K562 (cell line): ENCODE measurements around the gene MRFAP1. TPM values are rescaled to one million over a fixed set of nuclear protein-coding genes. Genes with fewer than 3 reads are reported as not detected.
A peak's percentile ranks its signal among the peaks of the same experiment; 100 is the strongest.

Experiments used
- ATAC-seq: fragments of 200-7000 bp; cut with Tn5 transposase; 3 replicates; pipeline ENCODE4 v1.9.1; 2020; ENCODE audit warnings: moderate library complexity
- BruUV-seq: library from RNA; stranded (reverse); fragments of 400-500 nt; replicated peaks from 2 replicates; lab custom pipeline; 2021; lab: Mats Ljungman, UMichigan
- CTCF ChIA-PET: fragments of 300-600 bp; formaldehyde crosslinking; extraction: SDS; loops from one replicate; lab custom pipeline; 2021; ENCODE audit warnings: low intra/inter-chr PET ratio; lab: Yijun Ruan, JAX
- POLR2A ChIA-PET: fragments of 300-600, 350-650 bp; sonication (Branson Sonifier 250); formaldehyde crosslinking; extraction: SDS; loops from one replicate; lab custom pipeline; 2021; ENCODE audit warnings: antibody characterized with exemption, inconsistent platforms; lab: Yijun Ruan, JAX
- DNase-seq, 4 experiments: peaks; one replicate each; pipeline versions ENCODE4 v3.0.0 to v3.0.0-alpha.2; 2011 to 2018; ENCODE audit warnings: low spot score in 3 of 4, mixed read lengths in 3 of 4; ENCODE audit errors: extremely low read depth in 1 of 4
- FAIRE-seq: peaks from 2 replicates; lab custom pipeline; 2011; peaks lifted over from hg19 to GRCh38; lab: Jason Lieb, UNC
- H2AFZ ChIP-seq: 2 replicates; pipeline ENCODE4 v1.6.0; 2011; ENCODE audit warnings: low read depth, low read length, control low read depth, inconsistent platforms
- H3K27ac ChIP-seq: fragments of 200-600 bp; 3 replicates; pipeline ENCODE4 v1.8.0; 2011; ENCODE audit warnings: low read depth, mild to moderate bottlenecking, control low read depth, inconsistent platforms, low read length, moderate library complexity, mixed read lengths; ENCODE audit errors: extremely low read depth
- H3K27me3 ChIP-seq, 2 experiments: fragments of 300-600 bp in 1 of 2; 2 replicates in 1 of 2; 3 replicates in 1 of 2; pipeline versions ENCODE4 v1.6.0 to v1.8.0; 2011; ENCODE audit warnings: inconsistent platforms in 2 of 2, low read length in 2 of 2, mild to moderate bottlenecking in 1 of 2, mixed read lengths in 1 of 2, moderate library complexity in 1 of 2; ENCODE audit not compliant: control insufficient read depth in 2 of 2, insufficient read depth in 2 of 2
- H3K36me3 ChIP-seq: fragments of 300-600 bp; 3 replicates; pipeline ENCODE4 v1.8.0; 2011; ENCODE audit warnings: mild to moderate bottlenecking, low read length, inconsistent platforms; ENCODE audit not compliant: control insufficient read depth, insufficient read depth
- H3K4me1 ChIP-seq, 2 experiments: fragments of 200-600 bp in 1 of 2; replicated peaks in 1 of 2; 2 replicates in 1 of 2; 3 replicates in 1 of 2; pipeline versions ENCODE4 v1.5.1 to v1.8.0; 2011; ENCODE audit warnings: inconsistent platforms in 2 of 2, low read length in 2 of 2, mild to moderate bottlenecking in 1 of 2, mixed read lengths in 1 of 2, moderate library complexity in 1 of 2; ENCODE audit not compliant: control insufficient read depth in 2 of 2, insufficient read depth in 2 of 2
- H3K4me2 ChIP-seq: 2 replicates; pipeline ENCODE4 v1.6.1; 2011; ENCODE audit warnings: low read length, control low read depth, inconsistent platforms, mixed read lengths; ENCODE audit not compliant: insufficient read depth
- H3K4me3 ChIP-seq: fragments of 200-600 bp; sonication (generic), shearing (Covaris generic); 2 replicates; pipeline ENCODE4 v1.5.1; 2016; ENCODE audit warnings: control low read depth, inconsistent platforms
- H3K79me2 ChIP-seq: fragments of 200-600 bp; 3 replicates; pipeline ENCODE4 v1.8.0; 2011; ENCODE audit warnings: low read length, inconsistent platforms; ENCODE audit not compliant: control insufficient read depth, insufficient read depth
- H3K9ac ChIP-seq, 2 experiments: 2 replicates each; pipeline versions ENCODE4 v1.6.0 to v1.6.1; 2011; ENCODE audit warnings: low read depth in 2 of 2, low read length in 2 of 2, control low read depth in 1 of 2, inconsistent platforms in 1 of 2, mild to moderate bottlenecking in 1 of 2, mixed read lengths in 1 of 2; ENCODE audit not compliant: insufficient read depth in 1 of 2
- H3K9me1 ChIP-seq: one replicate; pipeline ENCODE4 v1.6.0; 2011; ENCODE audit warnings: inconsistent platforms, mild to moderate bottlenecking, low read length, moderate library complexity; ENCODE audit not compliant: control insufficient read depth, insufficient read depth
- H3K9me3 ChIP-seq: replicated peaks from 2 replicates; pipeline ENCODE4 v1.5.1; 2011; ENCODE audit warnings: low read depth, low read length, inconsistent platforms; ENCODE audit not compliant: control insufficient read depth, insufficient read depth
- H4K20me1 ChIP-seq: replicated peaks from 2 replicates; pipeline ENCODE4 v1.6.1; 2011; ENCODE audit warnings: low read length, inconsistent platforms, mixed read lengths; ENCODE audit not compliant: control insufficient read depth, insufficient read depth
- BRF2 ChIP-seq: IDR thresholded peaks from 3 replicates; pipeline ENCODE4 v1.6.1; 2011; ENCODE audit warnings: borderline replicate concordance, mild to moderate bottlenecking; ENCODE audit not compliant: insufficient read length, insufficient read depth
- CBFB ChIP-seq: sonication (generic); formaldehyde crosslinking; IDR thresholded peaks from 2 replicates; pipeline ENCODE4 v1.4.0; 2020; ENCODE audit warnings: mild to moderate bottlenecking, missing genetic modification reagents
- HNRNPL ChIP-seq: fragments of 200-400 bp; formaldehyde crosslinking; IDR thresholded peaks from 2 replicates; pipeline ENCODE4 v1.6.1; 2017; ENCODE audit warnings: low read depth, mild to moderate bottlenecking, low read length
- HNRNPUL1 ChIP-seq: fragments of 200-400 bp; formaldehyde crosslinking; IDR thresholded peaks from 2 replicates; pipeline ENCODE4 v1.6.1; 2017; ENCODE audit warnings: low read length
- LCOR ChIP-seq: sonication (generic); formaldehyde crosslinking; IDR thresholded peaks from 2 replicates; pipeline ENCODE4 v1.8.0; 2022; ENCODE audit warnings: mild to moderate bottlenecking, missing genetic modification reagents
- MAZ ChIP-seq, 2 experiments: fragments of 450-650 bp in 1 of 2; sonication (generic) in 1 of 2; formaldehyde crosslinking; IDR thresholded peaks in 1 of 2; conservative IDR thresholded peaks in 1 of 2; 2 replicates each; pipeline versions ENCODE4 v1.4.0 to v1.5.0; 2020; ENCODE audit warnings: mild to moderate bottlenecking in 1 of 2, missing genetic modification reagents in 1 of 2
- MCM3 ChIP-seq: fragments of 450-650 bp; IDR thresholded peaks from 2 replicates; pipeline ENCODE4 v1.6.1; 2016
- NUFIP1 ChIP-seq: fragments of 450-650 bp; IDR thresholded peaks from 2 replicates; pipeline ENCODE4 v1.6.1; 2018; ENCODE audit not compliant: partially characterized antibody
- POLR2G ChIP-seq: fragments of 200-400 bp; formaldehyde crosslinking; IDR thresholded peaks from 2 replicates; pipeline ENCODE4 v1.6.1; 2017; ENCODE audit warnings: low read depth, mild to moderate bottlenecking, antibody characterized with exemption, low read length, moderate library complexity
- RAD51 ChIP-seq: fragments of 450-650 bp; IDR thresholded peaks from 2 replicates; pipeline ENCODE4 v1.7.1; 2016; ENCODE audit warnings: low read depth, mild to moderate bottlenecking, borderline replicate concordance
- REST ChIP-seq, 2 experiments: fragments of 450-650 bp; formaldehyde crosslinking in 1 of 2; IDR thresholded peaks; 2 replicates each; pipeline versions ENCODE4 v1.4.0 to v1.6.1; 2014 to 2020; ENCODE audit warnings: mild to moderate bottlenecking in 2 of 2, borderline replicate concordance in 1 of 2, low read depth in 1 of 2
- YY1 ChIP-seq, 3 experiments: IDR thresholded peaks; 2 replicates each; pipeline ENCODE4 v1.6.1; 2011; ENCODE audit warnings: low read length in 2 of 3, mild to moderate bottlenecking in 2 of 3, moderate library complexity in 2 of 3, borderline replicate concordance in 1 of 3, control low read depth in 1 of 3, low read depth in 1 of 3; ENCODE audit not compliant: insufficient read depth in 3 of 3, insufficient replicate concordance in 2 of 3, control insufficient read depth in 1 of 3, insufficient read length in 1 of 3; ENCODE audit errors: extremely low read depth in 1 of 3
- WGBS: fragments of 100-300 bp; shearing (Covaris generic); methylation state at CpG from one replicate; pipeline ENCODE4 v1.1.6; 2016; ENCODE audit warnings: low coverage, mixed read lengths; ENCODE audit not compliant: insufficient coverage; ENCODE audit errors: missing lambda C conversion rate; 5-methylcytosine and 5-hydroxymethylcytosine counted together
- in situ Hi-C: fragments of 300-500 bp; cut with MboI; formaldehyde crosslinking; loops from 4 replicates; pipeline ENCODE4 v1.15.0; 2018; ENCODE audit warnings: inconsistent platforms, mixed read lengths
- intact Hi-C: fragments of 100-400 bp; cut with micrococcal nuclease; formaldehyde crosslinking; loops from 2 replicates; pipeline ENCODE4 v1.14.2; 2022
- polyA plus RNA-seq, 8 experiments: library from polyadenylated mRNA; depleted of rRNA in 4 of 8; stranded (reverse) in 5 of 8; unstranded in 3 of 8; fragments of >200 nt; fragmentation: Nextera tagmentation in 2 of 8; fragmentation: Illumina TruSeq in 1 of 8; extraction: Ambion mirVana in 2 of 8; extraction: Trizol in 1 of 8; gene quantifications; 2 replicates each; pipeline versions ENCODE4 v1.2.1 to v1.2.3, GENCODE V29; 2011 to 2014; ENCODE audit warnings: inconsistent platforms in 1 of 8, missing spikeins in 1 of 8
- total RNA-seq, 7 experiments: library from RNA; depleted of rRNA in 6 of 7; stranded (reverse); fragments of >200 nt in 6 of 7; fragmentation: Illumina TruSeq in 2 of 7; extraction: Trizol in 2 of 7; gene quantifications; 2 replicates each; pipeline versions ENCODE4 v1.2.1 to v1.2.3, GENCODE V29; 2011 to 2021; ENCODE audit warnings: low replicate concordance in 1 of 7

Gene MRFAP1
- total and polyA plus RNA-seq, 9 of the 15 experiments (the other 6 are each of a cell fraction or from before 2014, with no cell fraction given), result 46.0 to 270 (median 151) TPM

- ATAC-seq (peak; percentile 76), DNase-seq (peak; percentile 52 to 66 (median 58)), FAIRE-seq (no peak)
- Histone ChIP-seq H3K79me2 (peaks cover 21% of the 10 kb centered on the region), H3K36me3 (peaks cover 22% of the 10 kb centered on the region), H3K9me1 (no peaks in the 10 kb centered on the region), H3K9ac (no peak overlapping the region), H3K4me2 (no peak overlapping the region), H3K4me3 (no peak overlapping the region), H3K27ac (no peak overlapping the region), H3K4me1 (peaks cover 18 to 30% of the 10 kb centered on the region in 2 experiments), H2AFZ (no peak overlapping the region), H3K9me3 (no peaks in the 10 kb centered on the region), H4K20me1 (peaks cover 19% of the 10 kb centered on the region; the same call in 1 of the 2 replicates), H3K27me3 (no peaks in the 10 kb centered on the region)
- POLR2A ChIA-PET, result interaction anchor here (0.6 to 1.8 kb wide), 9 partner anchors 8 to 283 kb away, joined by 3 to 9 read pairs (median 3); partner anchors contain the start of gene S100P
- in situ Hi-C loops (no loop called here), intact Hi-C loops (loop anchor here (5.0 kb wide), 1 partner anchor 109 kb away; no protein-coding TSS in a partner anchor)
- 50% methylated on average over 7 of the region's 9 CpGs for WGBS
- CTCF ChIA-PET, result no interaction called here
- BruUV-seq, result no TSS peak
- TF ChIP-seq REST (IDR thresholded peaks at IDR 0.05; ENCODE audit: borderline replicate concordance), result peak; percentile 37; the same call in 1 of the 2 replicates
- no peak for TF ChIP-seq REST (CRISPR knock-in tag; IDR thresholded peaks at IDR 0.05; ENCODE audit: low read depth)
- no peak for TF ChIP-seq RAD51
- no peak for TF ChIP-seq BRF2
- no peak for TF ChIP-seq NUFIP1
- no peak for TF ChIP-seq HNRNPUL1
- TF ChIP-seq YY1 (IDR thresholded peaks at IDR 0.05; ENCODE audit: borderline replicate concordance in 1 of 3, control insufficient read depth in 1 of 3, extremely low read depth in 1 of 3, insufficient read depth in 3 of 3, insufficient read length in 1 of 3, insufficient replicate concordance in 2 of 3, low read depth in 1 of 3, low read length in 2 of 3), result peak in 1 of 3 experiments; percentile 50
- 0 out of 2 replicates have a peak, but pooled peaks have one; percentile 36 for TF ChIP-seq LCOR
- peak in 1 of 2 experiments; percentile 52; a peak in 1 of 4 replicates for TF ChIP-seq MAZ (CRISPR knock-in tag; conservative IDR thresholded peaks at IDR 0.05 in 1 of 2, IDR thresholded peaks at IDR 0.05 in 1 of 2)
- TF ChIP-seq POLR2G, result peak; percentile 56
- no peak for TF ChIP-seq MCM3
- TF ChIP-seq HNRNPL, result no peak
- TF ChIP-seq CBFB (CRISPR knock-in tag), result peak; percentile 70; the same call in 1 of the 2 replicates
Observed at GRCh38 chr4:6681191-6681590, 40.7 kb downstream of the MRFAP1 start.
